GM19035 (cell line): ENCODE measurements around the gene SBNO2.
A peak's percentile ranks its signal among the peaks of the same experiment; 100 is the strongest.
"Not testable (repeated sequence)": the region's sequence is repeated elsewhere in the genome, so short reads cannot be mapped to it uniquely, and the experiment has no call there.

Experiments
- ATAC-seq: cut with Tn5 transposase; IDR thresholded peaks from one replicate; pipeline ENCODE4 v1.9.1; 2021; ENCODE audit not compliant: unreplicated experiment

Gene SBNO2

GRCh38 chr19:1206864-1207450, 32.9 kb upstream of the SBNO2 start:
- ATAC-seq = no peak

GRCh38 chr19:1206150-1206863, 32.2 kb upstream of the SBNO2 start:
- no peak for ATAC-seq

GRCh38 chr19:1205114-1206099, 31.3 kb upstream of the SBNO2 start, which contains the start of gene STK11:
TSS of gene STK11 (plus strand) at chr19:1205778. CDS start at chr19:1206914, 1,136 bp downstream.
- ATAC-seq = peak; percentile 86

- not testable (repeated sequence) for ATAC-seq
Observed at GRCh38 chr19:1200614-1201013, 26.5 kb upstream of the SBNO2 start.

GRCh38 chr19:1199531-1199930, 25.5 kb upstream of the SBNO2 start:
- ATAC-seq = no peak

GRCh38 chr19:1189419-1189818, 15.4 kb upstream of the SBNO2 start:
- no peak for ATAC-seq

GRCh38 chr19:1183543-1184172, 9.6 kb upstream of the SBNO2 start:
- peak; percentile 55 for ATAC-seq

- ATAC-seq = no peak
Observed at GRCh38 chr19:1182727-1183126, 8.7 kb upstream of the SBNO2 start.

GRCh38 chr19:1182068-1182467, 8.0 kb upstream of the SBNO2 start:
- ATAC-seq = no peak

GRCh38 chr19:1181606-1182005, 7.5 kb upstream of the SBNO2 start:
- no peak for ATAC-seq

GRCh38 chr19:1177322-1178114, 3.5 kb upstream of the SBNO2 start:
- no peak for ATAC-seq

- no peak for ATAC-seq
Observed at GRCh38 chr19:1173159-1173844, 766 bp downstream of the SBNO2 start.

- no peak for ATAC-seq
Observed at GRCh38 chr19:1172353-1173158, 1.5 kb downstream of the SBNO2 start.

- no peak for ATAC-seq
Observed at GRCh38 chr19:1171755-1172352, 2.2 kb downstream of the SBNO2 start.

GRCh38 chr19:1170938-1171754, 2.9 kb downstream of the SBNO2 start:
- ATAC-seq = no peak

- no peak for ATAC-seq
Observed at GRCh38 chr19:1169921-1170885, 3.9 kb downstream of the SBNO2 start.
